PC-9 (cell line): ENCODE data around the gene CTDSP2.

Experiments
- CTCF ChIP-seq: fragments of 200-600 bp; sonication (generic); conservative IDR thresholded peaks from 2 replicates; pipeline ENCODE4 v1.6.1; 2017; ENCODE audit warnings: mixed run types, antibody characterized with exemption, mild to moderate bottlenecking, moderate library complexity
- EZH2 ChIP-seq: fragments of 200-600 bp; sonication (generic); IDR thresholded peaks from 2 replicates; pipeline ENCODE4 v1.8.0; 2017; ENCODE audit warnings: antibody characterized with exemption, low read depth

- TF ChIP-seq CTCF (no peak), EZH2 (no peak)
Measured at GRCh38 chr12:57891542-57892228, 45.2 kb upstream of the CTDSP2 start.
